Esophagus muscularis mucosa (tissue), 4 donors: ENCODE measurements around the gene PIBF1.

Source experiments
- EP300 ChIP-seq: sonication (generic); formaldehyde crosslinking; IDR thresholded peaks from one replicate; pipeline ENCODE4 v1.6.1; 2017; ENCODE audit warnings: antibody characterized with exemption
- POLR2A ChIP-seq: fragments of 450-650 bp; IDR thresholded peaks from one replicate; pipeline ENCODE4 v1.6.1; 2017; ENCODE audit warnings: antibody characterized with exemption, moderate library complexity, mild to moderate bottlenecking, low read depth
- TF ChIP-seq, protein P1 (sequence below), 3 experiments: fragments of 200-600 bp in 2 of 3; fragments of 450-650 bp in 1 of 3; sonication (generic) in 2 of 3; IDR thresholded peaks; one replicate each; pipeline ENCODE4 v1.5.1; 2017 to 2019; ENCODE audit warnings: antibody characterized with exemption in 3 of 3, mild to moderate bottlenecking in 2 of 3, moderate library complexity in 1 of 3

DNA sequence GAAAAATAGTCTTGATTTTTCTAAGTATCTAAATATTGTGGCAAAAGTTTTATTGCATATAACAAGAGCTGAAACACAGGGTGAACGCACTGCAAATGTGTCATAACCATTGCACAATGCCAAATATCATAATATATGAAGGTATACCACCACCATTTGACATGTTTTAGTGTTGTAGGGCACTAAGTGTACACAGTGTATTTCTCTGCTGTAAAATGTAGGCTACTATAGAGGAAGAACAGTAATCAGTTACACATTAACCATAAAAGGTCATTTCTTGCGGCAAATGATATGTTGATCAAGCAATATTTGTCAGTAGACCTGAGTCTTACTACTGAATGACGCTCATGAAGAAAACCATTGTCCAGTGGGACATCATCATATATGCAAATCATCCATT lies 258.6 kb downstream of the PIBF1 start:
- TF ChIP-seq, protein P1, sequence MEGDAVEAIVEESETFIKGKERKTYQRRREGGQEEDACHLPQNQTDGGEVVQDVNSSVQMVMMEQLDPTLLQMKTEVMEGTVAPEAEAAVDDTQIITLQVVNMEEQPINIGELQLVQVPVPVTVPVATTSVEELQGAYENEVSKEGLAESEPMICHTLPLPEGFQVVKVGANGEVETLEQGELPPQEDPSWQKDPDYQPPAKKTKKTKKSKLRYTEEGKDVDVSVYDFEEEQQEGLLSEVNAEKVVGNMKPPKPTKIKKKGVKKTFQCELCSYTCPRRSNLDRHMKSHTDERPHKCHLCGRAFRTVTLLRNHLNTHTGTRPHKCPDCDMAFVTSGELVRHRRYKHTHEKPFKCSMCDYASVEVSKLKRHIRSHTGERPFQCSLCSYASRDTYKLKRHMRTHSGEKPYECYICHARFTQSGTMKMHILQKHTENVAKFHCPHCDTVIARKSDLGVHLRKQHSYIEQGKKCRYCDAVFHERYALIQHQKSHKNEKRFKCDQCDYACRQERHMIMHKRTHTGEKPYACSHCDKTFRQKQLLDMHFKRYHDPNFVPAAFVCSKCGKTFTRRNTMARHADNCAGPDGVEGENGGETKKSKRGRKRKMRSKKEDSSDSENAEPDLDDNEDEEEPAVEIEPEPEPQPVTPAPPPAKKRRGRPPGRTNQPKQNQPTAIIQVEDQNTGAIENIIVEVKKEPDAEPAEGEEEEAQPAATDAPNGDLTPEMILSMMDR (IDR thresholded peaks at IDR 0.05): no peak
- TF ChIP-seq EP300 (no peak), POLR2A (no peak)
